ENCODE measurements around the gene FSHR. TPM values are rescaled to one million over a fixed set of nuclear protein-coding genes. Genes with fewer than 3 reads are reported as not detected.

FSHR gene
- total and polyA plus RNA-seq, 4 donors, result not detected

DNA sequence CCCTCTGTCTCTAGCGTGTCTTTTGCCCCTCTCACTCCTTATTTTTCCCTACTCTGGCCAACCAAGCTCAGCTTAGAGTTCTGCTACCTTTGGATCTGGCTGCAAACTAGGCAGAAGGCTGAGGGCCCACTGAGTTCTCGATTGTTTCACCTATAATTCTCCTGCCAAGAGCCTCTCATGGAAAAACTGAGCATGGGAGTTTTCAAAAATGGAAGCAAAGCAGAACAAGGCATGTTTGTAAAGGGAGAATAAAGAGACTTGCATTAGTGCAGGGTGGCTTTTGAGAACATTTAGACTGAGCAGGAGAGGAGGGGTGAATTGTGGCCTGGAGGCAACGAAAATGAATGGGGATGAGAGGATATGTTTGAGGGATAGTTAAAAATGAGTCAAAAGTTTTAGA lies 45.9 kb downstream of the FSHR start:
- Histone ChIP-seq H3K27ac (ENCODE audit: low read depth in 1 of 2, low read length in 2 of 2) (no peak overlapping the region), H3K36me3 (ENCODE audit: control insufficient read depth in 4 of 4, insufficient read depth in 3 of 4, low read depth in 1 of 4, low read length in 3 of 4) (no peaks in the 10 kb centered on the region), H3K4me3 (ENCODE audit: low read depth in 1 of 3, low read length in 3 of 3) (no peak overlapping the region), H3K4me1 (ENCODE audit: control insufficient read depth in 4 of 4, insufficient read depth in 4 of 4, low read length in 3 of 4) (no peaks in the 10 kb centered on the region), H3K27me3 (ENCODE audit: control insufficient read depth in 4 of 4, insufficient read depth in 4 of 4, low read length in 3 of 4) (no peaks in the 10 kb centered on the region), H3K9me3 (ENCODE audit: control insufficient read depth in 4 of 4, low read length in 3 of 4) (no peaks in the 10 kb centered on the region), H3K9ac (ENCODE audit: low read depth in 1 of 2, low read length in 2 of 2) (no peak overlapping the region)
- no peak for DNase-seq (ENCODE audit: low spot score)
- WGBS, result 45% methylated on average over 3 of the region's 3 CpGs
- TF ChIP-seq EGR1 (IDR thresholded peaks at IDR 0.05; ENCODE audit: low read depth in 2 of 2) (no peak), HNF4A (conservative IDR thresholded peaks at IDR 0.05) (no peak), NR2F2 (IDR thresholded peaks at IDR 0.05) (no peak), FOXA1 (IDR thresholded peaks at IDR 0.05) (no peak), JUND (IDR thresholded peaks at IDR 0.05) (no peak), RXRA (IDR thresholded peaks at IDR 0.05) (no peak), RAD21 (IDR thresholded peaks at IDR 0.05) (no peak), HNF4G (IDR thresholded peaks at IDR 0.05) (no peak), TAF1 (conservative IDR thresholded peaks at IDR 0.05) (no peak)
- TF ChIP-seq, protein P1, sequence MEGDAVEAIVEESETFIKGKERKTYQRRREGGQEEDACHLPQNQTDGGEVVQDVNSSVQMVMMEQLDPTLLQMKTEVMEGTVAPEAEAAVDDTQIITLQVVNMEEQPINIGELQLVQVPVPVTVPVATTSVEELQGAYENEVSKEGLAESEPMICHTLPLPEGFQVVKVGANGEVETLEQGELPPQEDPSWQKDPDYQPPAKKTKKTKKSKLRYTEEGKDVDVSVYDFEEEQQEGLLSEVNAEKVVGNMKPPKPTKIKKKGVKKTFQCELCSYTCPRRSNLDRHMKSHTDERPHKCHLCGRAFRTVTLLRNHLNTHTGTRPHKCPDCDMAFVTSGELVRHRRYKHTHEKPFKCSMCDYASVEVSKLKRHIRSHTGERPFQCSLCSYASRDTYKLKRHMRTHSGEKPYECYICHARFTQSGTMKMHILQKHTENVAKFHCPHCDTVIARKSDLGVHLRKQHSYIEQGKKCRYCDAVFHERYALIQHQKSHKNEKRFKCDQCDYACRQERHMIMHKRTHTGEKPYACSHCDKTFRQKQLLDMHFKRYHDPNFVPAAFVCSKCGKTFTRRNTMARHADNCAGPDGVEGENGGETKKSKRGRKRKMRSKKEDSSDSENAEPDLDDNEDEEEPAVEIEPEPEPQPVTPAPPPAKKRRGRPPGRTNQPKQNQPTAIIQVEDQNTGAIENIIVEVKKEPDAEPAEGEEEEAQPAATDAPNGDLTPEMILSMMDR (IDR thresholded peaks at IDR 0.05; ENCODE audit: low read depth, low read length, missing input control), result no peak
- TF ChIP-seq, protein P2, sequence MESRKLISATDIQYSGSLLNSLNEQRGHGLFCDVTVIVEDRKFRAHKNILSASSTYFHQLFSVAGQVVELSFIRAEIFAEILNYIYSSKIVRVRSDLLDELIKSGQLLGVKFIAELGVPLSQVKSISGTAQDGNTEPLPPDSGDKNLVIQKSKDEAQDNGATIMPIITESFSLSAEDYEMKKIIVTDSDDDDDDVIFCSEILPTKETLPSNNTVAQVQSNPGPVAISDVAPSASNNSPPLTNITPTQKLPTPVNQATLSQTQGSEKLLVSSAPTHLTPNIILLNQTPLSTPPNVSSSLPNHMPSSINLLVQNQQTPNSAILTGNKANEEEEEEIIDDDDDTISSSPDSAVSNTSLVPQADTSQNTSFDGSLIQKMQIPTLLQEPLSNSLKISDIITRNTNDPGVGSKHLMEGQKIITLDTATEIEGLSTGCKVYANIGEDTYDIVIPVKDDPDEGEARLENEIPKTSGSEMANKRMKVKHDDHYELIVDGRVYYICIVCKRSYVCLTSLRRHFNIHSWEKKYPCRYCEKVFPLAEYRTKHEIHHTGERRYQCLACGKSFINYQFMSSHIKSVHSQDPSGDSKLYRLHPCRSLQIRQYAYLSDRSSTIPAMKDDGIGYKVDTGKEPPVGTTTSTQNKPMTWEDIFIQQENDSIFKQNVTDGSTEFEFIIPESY (IDR thresholded peaks at IDR 0.05), result no peak
- TF ChIP-seq, protein P3, sequence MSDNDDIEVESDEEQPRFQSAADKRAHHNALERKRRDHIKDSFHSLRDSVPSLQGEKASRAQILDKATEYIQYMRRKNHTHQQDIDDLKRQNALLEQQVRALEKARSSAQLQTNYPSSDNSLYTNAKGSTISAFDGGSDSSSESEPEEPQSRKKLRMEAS (IDR thresholded peaks at IDR 0.05), result no peak

DNA sequence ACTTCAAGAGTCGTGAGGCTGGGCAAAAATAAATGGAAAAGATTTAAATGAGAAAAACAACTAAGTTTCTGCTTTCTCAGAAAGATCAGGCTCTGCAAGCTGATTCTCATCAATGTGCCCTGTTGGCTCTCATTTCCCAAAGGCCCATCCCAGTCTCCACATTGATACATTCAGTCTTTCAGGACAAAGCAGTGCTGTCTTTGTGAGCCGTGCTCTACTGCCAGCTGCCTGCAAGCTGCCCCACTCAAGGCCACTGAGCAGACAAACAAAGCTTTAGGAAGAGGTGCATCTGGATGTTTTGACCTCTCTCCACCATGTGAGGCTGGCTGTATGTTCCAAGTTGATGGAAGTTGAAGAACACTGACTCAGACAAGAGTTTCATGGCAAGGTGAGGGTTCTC lies 48.8 kb downstream of the FSHR start:
- Histone ChIP-seq H3K4me3 (ENCODE audit: low read depth in 1 of 3, low read length in 3 of 3) (no peak overlapping the region), H3K9me3 (ENCODE audit: control insufficient read depth in 4 of 4, low read length in 3 of 4) (no peaks in the 10 kb centered on the region), H3K27ac (ENCODE audit: low read depth in 1 of 2, low read length in 2 of 2) (no peak overlapping the region), H3K27me3 (ENCODE audit: control insufficient read depth in 4 of 4, insufficient read depth in 4 of 4, low read length in 3 of 4) (no peaks in the 10 kb centered on the region), H3K4me1 (ENCODE audit: control insufficient read depth in 4 of 4, insufficient read depth in 4 of 4, low read length in 3 of 4) (no peaks in the 10 kb centered on the region), H3K9ac (ENCODE audit: low read depth in 1 of 2, low read length in 2 of 2) (no peak overlapping the region), H3K36me3 (ENCODE audit: control insufficient read depth in 4 of 4, insufficient read depth in 3 of 4, low read depth in 1 of 4, low read length in 3 of 4) (no peaks in the 10 kb centered on the region)
- 58% methylated on average over 2 of the region's 2 CpGs for WGBS
- DNase-seq (ENCODE audit: low spot score), result no peak
- TF ChIP-seq, protein P4, sequence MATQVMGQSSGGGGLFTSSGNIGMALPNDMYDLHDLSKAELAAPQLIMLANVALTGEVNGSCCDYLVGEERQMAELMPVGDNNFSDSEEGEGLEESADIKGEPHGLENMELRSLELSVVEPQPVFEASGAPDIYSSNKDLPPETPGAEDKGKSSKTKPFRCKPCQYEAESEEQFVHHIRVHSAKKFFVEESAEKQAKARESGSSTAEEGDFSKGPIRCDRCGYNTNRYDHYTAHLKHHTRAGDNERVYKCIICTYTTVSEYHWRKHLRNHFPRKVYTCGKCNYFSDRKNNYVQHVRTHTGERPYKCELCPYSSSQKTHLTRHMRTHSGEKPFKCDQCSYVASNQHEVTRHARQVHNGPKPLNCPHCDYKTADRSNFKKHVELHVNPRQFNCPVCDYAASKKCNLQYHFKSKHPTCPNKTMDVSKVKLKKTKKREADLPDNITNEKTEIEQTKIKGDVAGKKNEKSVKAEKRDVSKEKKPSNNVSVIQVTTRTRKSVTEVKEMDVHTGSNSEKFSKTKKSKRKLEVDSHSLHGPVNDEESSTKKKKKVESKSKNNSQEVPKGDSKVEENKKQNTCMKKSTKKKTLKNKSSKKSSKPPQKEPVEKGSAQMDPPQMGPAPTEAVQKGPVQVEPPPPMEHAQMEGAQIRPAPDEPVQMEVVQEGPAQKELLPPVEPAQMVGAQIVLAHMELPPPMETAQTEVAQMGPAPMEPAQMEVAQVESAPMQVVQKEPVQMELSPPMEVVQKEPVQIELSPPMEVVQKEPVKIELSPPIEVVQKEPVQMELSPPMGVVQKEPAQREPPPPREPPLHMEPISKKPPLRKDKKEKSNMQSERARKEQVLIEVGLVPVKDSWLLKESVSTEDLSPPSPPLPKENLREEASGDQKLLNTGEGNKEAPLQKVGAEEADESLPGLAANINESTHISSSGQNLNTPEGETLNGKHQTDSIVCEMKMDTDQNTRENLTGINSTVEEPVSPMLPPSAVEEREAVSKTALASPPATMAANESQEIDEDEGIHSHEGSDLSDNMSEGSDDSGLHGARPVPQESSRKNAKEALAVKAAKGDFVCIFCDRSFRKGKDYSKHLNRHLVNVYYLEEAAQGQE (IDR thresholded peaks at IDR 0.05), result no peak
- TF ChIP-seq, protein P2 (IDR thresholded peaks at IDR 0.05), result no peak
- TF ChIP-seq, protein P5, sequence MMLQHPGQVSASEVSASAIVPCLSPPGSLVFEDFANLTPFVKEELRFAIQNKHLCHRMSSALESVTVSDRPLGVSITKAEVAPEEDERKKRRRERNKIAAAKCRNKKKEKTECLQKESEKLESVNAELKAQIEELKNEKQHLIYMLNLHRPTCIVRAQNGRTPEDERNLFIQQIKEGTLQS (IDR thresholded peaks at IDR 0.05), result no peak
- TF ChIP-seq YY1 (IDR thresholded peaks at IDR 0.05), result no peak
- TF ChIP-seq, protein P3 (IDR thresholded peaks at IDR 0.05), result no peak
- no peak for TF ChIP-seq HNF4A (conservative IDR thresholded peaks at IDR 0.05)
- no peak for TF ChIP-seq RAD21 (IDR thresholded peaks at IDR 0.05)
- no peak for TF ChIP-seq FOXA2 (IDR thresholded peaks at IDR 0.05)
